ENCODE measurements around the gene ZNF764. TPM values are rescaled to one million over a fixed set of nuclear protein-coding genes. Genes with fewer than 3 reads are reported as not detected.

Gene ZNF764
- total RNA-seq, 1 donor from 2014 or later, result 11.4 TPM

GRCh38 chr16:30519120-30520049 lies 38.8 kb downstream of the ZNF764 start:
- intact Hi-C loops (cut with DNase I), result no loop called here
- DNase-seq (ENCODE audit: low spot score), result no peak

GRCh38 chr16:30518552-30518951 lies 39.6 kb downstream of the ZNF764 start:
- intact Hi-C loops (cut with DNase I), result no loop called here
- no peak for DNase-seq (ENCODE audit: low spot score)

GRCh38 chr16:30515275-30515674 lies 42.9 kb downstream of the ZNF764 start:
- intact Hi-C loops (cut with DNase I), result no loop called here
- DNase-seq (ENCODE audit: low spot score), result no peak

- intact Hi-C loops (cut with DNase I), result no loop called here
- DNase-seq (ENCODE audit: low spot score), result no peak
Observed at GRCh38 chr16:30511509-30511908, 46.7 kb downstream of the ZNF764 start.

GRCh38 chr16:30510376-30510938 lies 47.7 kb downstream of the ZNF764 start:
- intact Hi-C loops (cut with DNase I), result no loop called here
- DNase-seq (ENCODE audit: low spot score), result no peak

GRCh38 chr16:30509081-30509765 lies 49.0 kb downstream of the ZNF764 start:
- no peak for DNase-seq (ENCODE audit: low spot score)
- intact Hi-C loops (cut with DNase I), result no loop called here

Small RNA genes lying within 50 kb of the gene (microRNA-seq; reads per million reads assigned to microRNA genes)
- gene MIR4518, result not detected

Other genes with a start within 250 kb of the ZNF764 start
- 41.7 TPM for gene CD2BP2, start 203.1 kb downstream of the ZNF764 start, total RNA-seq
- 23.7 TPM for gene TBC1D10B, start 187.9 kb downstream of the ZNF764 start, total RNA-seq
- gene MYL11, start 183.6 kb downstream of the ZNF764 start, total RNA-seq, result 0.59 TPM
- 2.2 TPM for gene SEPTIN1, start 175.8 kb downstream of the ZNF764 start, total RNA-seq
- gene ZNF48, start 163.0 kb downstream of the ZNF764 start, total RNA-seq, result 6.1 TPM
- gene ZNF771, start 150.8 kb downstream of the ZNF764 start, total RNA-seq, result 7.5 TPM
- gene DCTPP1, start 128.3 kb downstream of the ZNF764 start, total RNA-seq, result 23.1 TPM
- 27.3 TPM for gene SEPHS2, start 112.5 kb downstream of the ZNF764 start, total RNA-seq
- gene ITGAL, start 85.6 kb downstream of the ZNF764 start, total RNA-seq, result 2.9 TPM
- 49.8 TPM for gene ZNF768, start 31.8 kb downstream of the ZNF764 start, total RNA-seq
- gene ZNF747, start 23.5 kb downstream of the ZNF764 start, total RNA-seq, result 13.7 TPM
- 12.1 TPM for gene ZNF688, start 13.3 kb upstream of the ZNF764 start, total RNA-seq
- 6.7 TPM for gene ZNF785, start 27.3 kb upstream of the ZNF764 start, total RNA-seq
- 4.9 TPM for gene ZNF689, start 52.0 kb upstream of the ZNF764 start, total RNA-seq
- 21.1 TPM for gene PRR14, start 92.6 kb upstream of the ZNF764 start, total RNA-seq
- 33.2 TPM for gene FBRS, start 100.1 kb upstream of the ZNF764 start, total RNA-seq
- 47.8 TPM for gene SRCAP, start 140.8 kb upstream of the ZNF764 start, total RNA-seq
- 13.2 TPM for gene PHKG2, start 190.1 kb upstream of the ZNF764 start, total RNA-seq
- 1.0 TPM for gene CFAP119, start 203.7 kb upstream of the ZNF764 start, total RNA-seq
- gene RNF40, start 203.9 kb upstream of the ZNF764 start, total RNA-seq, result 47.9 TPM
- 22.7 TPM for gene ZNF629, start 228.8 kb upstream of the ZNF764 start, total RNA-seq

Measured in cardiac septum (tissue), 1 donor.